Cardiac septum (tissue), 1 donor: ENCODE measurements around the gene SLC35E1. TPM values are rescaled to one million over a fixed set of nuclear protein-coding genes. Genes with fewer than 3 reads are reported as not detected.

ENCODE experiments used
- DNase-seq: peaks from one replicate; pipeline ENCODE4 v3.0.0-alpha.2; 2020; ENCODE audit warnings: low spot score
- intact Hi-C: fragments of 100-400 bp; cut with DNase I; formaldehyde crosslinking; loops from one replicate; pipeline ENCODE4 v1.14.0; 2022
- total RNA-seq: library from RNA; stranded (reverse); fragmentation: NEBNext Ultra II Directional; extraction: Animal tissue kit (Norgen Biotek cat#: 25700); gene quantifications from one replicate; pipeline ENCODE4 v1.2.1, GENCODE V29; 2021
- donor health status: DM: no; HTN: no; CAD: no.

SLC35E1 gene
- total RNA-seq, 1 donor from 2014 or later = 26.7 TPM

GRCh38 chr19:16530540-16531379, 41.5 kb downstream of the SLC35E1 start:
- intact Hi-C loops = no loop called here
- no peak for DNase-seq

GRCh38 chr19:16529466-16530144, 42.6 kb downstream of the SLC35E1 start:
- DNase-seq = no peak
- intact Hi-C loops = no loop called here

DNA sequence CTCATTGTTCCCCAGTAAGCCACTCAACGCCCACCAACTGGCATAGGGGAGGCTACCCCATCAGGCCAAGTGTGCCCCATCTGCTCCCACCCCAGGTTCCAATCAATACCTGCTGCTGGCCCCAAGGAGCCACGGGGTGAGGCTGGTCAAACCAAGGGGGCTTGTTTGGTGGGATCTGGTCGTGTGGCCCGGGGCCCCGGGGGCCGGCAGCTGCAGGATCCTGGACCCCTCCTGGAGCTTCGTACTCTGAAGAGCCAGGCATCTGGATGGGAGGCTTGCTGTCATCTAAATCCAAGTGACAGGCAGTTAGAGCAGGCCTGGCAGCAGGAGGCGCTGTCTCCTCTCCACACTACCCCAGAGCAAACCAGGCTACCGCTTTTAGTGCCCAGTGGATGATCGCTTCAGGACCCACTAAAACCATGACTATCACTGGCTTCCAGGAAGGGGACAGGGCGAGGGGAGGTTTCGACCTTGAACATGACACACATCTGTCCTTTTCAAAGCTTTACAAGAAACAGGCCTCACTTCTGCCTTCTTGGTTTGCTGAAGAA, 44.2 kb downstream of the SLC35E1 start:
- DNase-seq = no peak
- intact Hi-C loops = no loop called here

GRCh38 chr19:16527334-16527935, 44.8 kb downstream of the SLC35E1 start:
- intact Hi-C loops = no loop called here
- DNase-seq = no peak

DNA sequence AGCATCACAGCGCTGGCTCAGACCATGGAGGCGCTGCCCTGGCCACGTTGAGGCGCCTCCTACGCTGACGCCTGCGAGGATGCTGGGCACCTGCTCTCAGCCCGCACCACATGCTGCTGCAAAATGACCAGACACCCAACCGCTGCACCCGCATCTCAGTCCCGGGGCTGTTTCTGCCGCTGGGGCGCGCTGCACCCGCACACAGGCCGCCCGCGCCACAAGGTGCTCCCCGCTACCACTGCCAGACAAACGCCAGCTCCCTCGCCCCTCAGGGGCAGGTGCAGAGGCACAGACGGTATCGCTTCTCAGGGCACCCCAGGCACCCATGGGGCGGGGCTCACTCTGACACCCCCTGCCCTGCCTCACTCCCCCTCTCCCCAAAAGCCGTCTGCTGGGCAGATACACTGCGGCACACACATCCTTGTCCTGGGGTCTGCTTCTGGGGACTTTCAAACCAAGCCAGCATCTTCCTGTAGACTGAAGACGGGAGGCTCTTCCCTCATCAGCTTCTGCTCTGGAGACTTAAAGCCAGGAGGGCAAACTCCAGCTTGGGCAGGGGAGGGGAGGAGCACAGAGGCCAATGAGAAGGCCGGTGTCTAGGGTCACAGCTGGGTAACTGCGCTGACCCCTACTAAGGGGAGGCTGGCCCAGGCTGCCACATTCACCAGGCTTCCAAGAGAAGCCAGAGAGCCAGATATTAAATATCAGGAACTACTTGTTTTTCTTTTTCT, 46.3 kb downstream of the SLC35E1 start:
- intact Hi-C loops = no loop called here
- DNase-seq = no peak

DNA sequence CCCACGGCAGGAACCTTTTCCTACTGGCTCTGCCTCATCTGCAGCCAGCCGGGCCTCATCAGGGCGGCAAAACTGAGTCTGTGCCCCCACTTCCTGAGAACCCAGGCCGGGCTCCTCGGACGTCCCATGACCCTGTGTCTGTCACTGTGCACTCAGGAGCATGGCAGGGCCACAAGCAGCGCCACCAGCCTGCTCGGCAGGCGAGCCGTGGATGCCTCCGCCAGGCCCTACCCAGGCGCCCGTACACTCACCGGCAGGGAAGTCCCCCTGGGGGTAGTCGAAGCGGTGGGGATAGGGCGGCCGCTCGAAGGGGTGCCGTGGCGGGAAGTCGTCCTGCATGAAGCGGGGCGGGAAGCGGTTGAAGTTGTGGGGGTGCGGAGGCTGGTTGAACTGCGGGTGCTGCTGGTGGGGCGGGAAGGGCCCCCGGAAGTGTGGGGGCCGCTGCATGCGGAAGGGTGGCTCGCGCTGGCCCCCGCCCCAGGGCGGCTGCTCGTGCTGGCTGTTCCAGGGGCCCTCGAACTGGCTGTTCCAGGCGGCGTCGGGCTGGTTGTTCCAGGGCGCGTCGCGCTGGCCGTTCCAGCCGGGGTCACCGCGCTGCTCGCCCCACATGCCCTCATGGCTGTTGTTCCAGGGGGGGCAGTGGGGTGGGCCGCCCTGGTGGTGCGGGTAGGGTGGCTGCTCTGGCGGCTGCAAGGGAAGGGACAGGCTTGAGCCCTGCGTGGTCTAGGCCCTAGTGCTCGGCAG, 47.1 kb downstream of the SLC35E1 start:
- intact Hi-C loops = no loop called here
- DNase-seq = no peak

- intact Hi-C loops = no loop called here
- DNase-seq = no peak
Observed at GRCh38 chr19:16522559-16523377, 49.4 kb downstream of the SLC35E1 start.

DNA sequence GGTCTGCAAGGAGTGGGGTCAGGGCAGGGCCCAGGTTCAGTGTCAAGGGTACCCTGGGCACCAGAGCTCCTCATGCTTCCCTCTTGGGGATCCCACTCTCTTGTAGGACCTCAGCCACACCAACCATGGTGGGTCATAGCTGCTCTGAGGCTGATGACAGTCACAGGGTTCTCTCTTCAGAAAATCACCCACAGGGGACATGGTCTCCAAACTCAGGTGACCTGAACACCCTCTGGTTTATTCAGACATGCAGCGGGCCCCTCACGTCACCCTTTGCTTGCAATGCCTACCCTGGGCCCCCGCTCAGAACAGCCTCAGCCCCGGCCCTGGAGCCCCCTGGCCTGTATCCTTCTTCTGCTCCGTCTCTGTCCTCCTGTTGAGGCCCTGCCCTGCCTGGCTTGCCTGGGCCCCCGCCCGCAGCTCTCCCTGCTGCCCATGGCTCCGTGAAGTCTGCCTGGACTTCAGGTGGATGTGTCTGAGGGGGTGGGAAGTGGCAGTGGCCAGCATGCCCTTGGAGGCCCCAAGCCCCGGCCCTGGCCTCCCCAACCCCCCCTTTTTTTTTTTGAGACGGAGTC, 50.4 kb downstream of the SLC35E1 start:
- no peak for DNase-seq
- intact Hi-C loops = no loop called here

- intact Hi-C loops = no loop called here
- DNase-seq = no peak
Observed at GRCh38 chr19:16520986-16521624, 51.1 kb downstream of the SLC35E1 start.

- no peak for DNase-seq
- intact Hi-C loops = no loop called here
Observed at GRCh38 chr19:16520074-16520973, 51.9 kb downstream of the SLC35E1 start.

- DNase-seq = no peak
- intact Hi-C loops = no loop called here
Observed at GRCh38 chr19:16519230-16519687, 53.0 kb downstream of the SLC35E1 start.

GRCh38 chr19:16518483-16519229, 53.6 kb downstream of the SLC35E1 start:
- DNase-seq = no peak
- intact Hi-C loops = no loop called here

DNA sequence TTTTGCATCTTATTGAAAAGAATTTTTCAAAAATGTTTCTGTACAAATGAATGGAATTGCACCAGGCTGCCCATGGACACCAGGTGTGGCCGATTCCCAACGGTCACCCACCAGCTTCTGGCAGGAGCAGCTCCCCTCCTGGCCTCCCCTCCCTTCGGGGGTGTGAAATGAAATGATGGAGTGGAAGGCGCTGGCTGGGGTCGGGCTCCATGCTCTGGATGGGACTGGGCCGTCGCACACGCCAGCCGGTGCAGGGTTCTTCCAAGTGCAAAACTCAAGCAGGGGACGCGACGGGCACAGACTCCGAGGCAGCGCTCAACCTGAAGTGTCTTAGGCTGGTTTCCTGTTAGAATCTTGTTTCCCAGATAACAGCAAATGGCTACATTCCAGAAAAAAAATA, 54.2 kb downstream of the SLC35E1 start:
- DNase-seq = no peak
- intact Hi-C loops = no loop called here

GRCh38 chr19:16516923-16517610, 55.1 kb downstream of the SLC35E1 start:
- intact Hi-C loops = no loop called here
- DNase-seq = no peak

- no peak for DNase-seq
- intact Hi-C loops = no loop called here
Observed at GRCh38 chr19:16516381-16516780, 55.8 kb downstream of the SLC35E1 start.
